Panc1 (cell line): ENCODE measurements around the gene UBAC1. TPM values are rescaled to one million over a fixed set of nuclear protein-coding genes. Genes with fewer than 3 reads are reported as not detected.

Experiments
- ATAC-seq: fragments of 200-7000 bp; cut with Tn5 transposase; 2 replicates; pipeline ENCODE4 v1.9.1; 2020; ENCODE audit warnings: mild to moderate bottlenecking, moderate library complexity
- BruUV-seq: library from RNA; stranded (reverse); fragments of 400-500 nt; replicated peaks from 2 replicates; lab custom pipeline; 2021; lab: Mats Ljungman, UMichigan
- CTCF ChIA-PET: fragments of 300-600 bp; sonication (Branson Sonifier 250); formaldehyde crosslinking; loops from one replicate; lab custom pipeline; 2022; ENCODE audit warnings: antibody characterized with exemption; lab: Charles Lee
- POLR2A ChIA-PET: fragments of 300-600 bp; sonication (Branson Sonifier 250); formaldehyde crosslinking; loops from one replicate; lab custom pipeline; 2022; ENCODE audit warnings: antibody characterized with exemption; lab: Charles Lee
- DNase-seq: peaks from one replicate; pipeline ENCODE4 v3.0.0-alpha.2; 2010; ENCODE audit warnings: low read depth, low spot score
- H3K27ac ChIP-seq: 2 replicates; pipeline ENCODE4 v1.5.1; 2011; ENCODE audit warnings: mild to moderate bottlenecking, low read length, inconsistent platforms
- H3K27me3 ChIP-seq: fragments of 200-500 bp; sonication (Bioruptor generic); 2 replicates; pipeline ENCODE4 v1.6.0; 2014; ENCODE audit warnings: low read length, inconsistent platforms; ENCODE audit not compliant: control insufficient read depth, insufficient read depth
- H3K36me3 ChIP-seq: fragments of 200-500 bp; sonication (Bioruptor generic); 2 replicates; pipeline ENCODE4 v1.5.1; 2014; ENCODE audit warnings: inconsistent platforms, mild to moderate bottlenecking, low read length, moderate library complexity; ENCODE audit not compliant: control insufficient read depth, insufficient read depth
- H3K4me1 ChIP-seq: 2 replicates; pipeline ENCODE4 v1.5.1; 2011; ENCODE audit warnings: inconsistent platforms, mild to moderate bottlenecking, low read length, moderate library complexity; ENCODE audit not compliant: control insufficient read depth, insufficient read depth
- H3K4me3 ChIP-seq, 2 experiments: 2 replicates each; pipeline ENCODE4 v1.5.1; 2011 to 2012; ENCODE audit warnings: low read depth in 2 of 2, low read length in 2 of 2, mild to moderate bottlenecking in 2 of 2, inconsistent platforms in 1 of 2, moderate library complexity in 1 of 2
- H3K9me3 ChIP-seq: fragments of 200-500 bp; sonication (Bioruptor generic); 2 replicates; pipeline ENCODE4 v1.5.1; 2014; ENCODE audit warnings: low read depth, mild to moderate bottlenecking, inconsistent platforms, low read length, moderate library complexity; ENCODE audit not compliant: control insufficient read depth, insufficient read depth
- CTCF ChIP-seq: fragments of 450-650 bp; IDR thresholded peaks from 2 replicates; pipeline ENCODE4 v1.5.1; 2017; ENCODE audit warnings: mild to moderate bottlenecking
- POLR2AphosphoS5 ChIP-seq: IDR thresholded peaks from 2 replicates; pipeline ENCODE4 v1.6.1; 2012; ENCODE audit warnings: mild to moderate bottlenecking, low read depth, low read length, moderate library complexity
- SIN3A ChIP-seq: IDR thresholded peaks from 2 replicates; pipeline ENCODE4 v1.6.1; 2012; ENCODE audit warnings: low read depth, mild to moderate bottlenecking, low read length, moderate library complexity, borderline replicate concordance; ENCODE audit not compliant: insufficient read depth
- TCF7L2 ChIP-seq: IDR thresholded peaks from 2 replicates; pipeline ENCODE4 v1.6.1; 2011; ENCODE audit warnings: mild to moderate bottlenecking, low read depth, low read length, inconsistent platforms
- in situ Hi-C: cut with HindIII; loops from 2 replicates; pipeline ENCODE4 v1.10.0; 2016; ENCODE audit warnings: low sequenced_read_pairs, low pct_unique_long_range_greater_than_20kb
- intact Hi-C: fragments of 100-400 bp; cut with micrococcal nuclease; formaldehyde crosslinking; loops from one replicate; pipeline ENCODE4 v1.10.0; 2022; ENCODE audit not compliant: unreplicated experiment
- total RNA-seq: library from RNA; stranded (reverse); gene quantifications from one replicate; pipeline ENCODE4 v1.2.1, GENCODE V29; 2021; ENCODE audit not compliant: unreplicated experiment
- TF ChIP-seq, protein P1 (sequence below), 2 experiments: IDR thresholded peaks; 2 replicates each; pipeline ENCODE4 v1.6.1; 2011 to 2012; ENCODE audit warnings: low read depth in 2 of 2, control low read depth in 1 of 2, low read length in 1 of 2, mild to moderate bottlenecking in 1 of 2, moderate library complexity in 1 of 2; ENCODE audit not compliant: insufficient read depth in 1 of 2

The UBAC1 gene
- total RNA-seq, 1 experiment from 2014 or later, result 38.0 TPM

GRCh38 chr9:136004712-136005111 is 43.5 kb upstream of the UBAC1 start:
- no peaks in the 10 kb centered on the region for H3K36me3 ChIP-seq
- CTCF ChIA-PET, result no interaction called here

DNA sequence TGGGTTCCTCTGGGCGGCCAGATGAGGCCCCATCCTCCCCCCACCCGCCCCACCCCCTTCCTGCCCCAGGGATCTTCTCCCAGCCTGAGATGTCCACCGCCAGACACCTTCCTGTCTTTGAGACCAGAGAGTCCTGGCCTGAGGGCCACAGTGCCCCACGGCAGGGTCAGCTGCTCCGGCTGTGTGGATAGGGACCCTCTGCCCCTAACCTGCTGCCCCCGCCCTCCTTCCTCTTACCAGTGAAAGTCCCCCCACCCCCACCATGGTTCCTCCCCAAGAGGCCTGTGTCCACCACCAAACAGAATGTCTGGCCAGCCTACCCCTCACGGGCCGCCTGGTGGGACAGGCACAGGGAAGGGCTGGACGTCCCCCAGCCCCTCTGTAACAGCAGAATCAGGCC is 43.0 kb upstream of the UBAC1 start:
- H3K4me1 ChIP-seq, result peaks cover 28% of the 10 kb centered on the region
- no peak for ATAC-seq
- intact Hi-C loops, result no loop called here
- no peaks in the 10 kb centered on the region for H3K9me3 ChIP-seq
- ChIA-PET CTCF (no interaction called here), POLR2A (no interaction called here)
- no peaks in the 10 kb centered on the region for H3K27me3 ChIP-seq
- no peak for DNase-seq
- no peak for TF ChIP-seq SIN3A
- no peak for TF ChIP-seq POLR2AphosphoS5
- TF ChIP-seq TCF7L2, result no peak
- TF ChIP-seq CTCF, result no peak
- TF ChIP-seq, protein P1, sequence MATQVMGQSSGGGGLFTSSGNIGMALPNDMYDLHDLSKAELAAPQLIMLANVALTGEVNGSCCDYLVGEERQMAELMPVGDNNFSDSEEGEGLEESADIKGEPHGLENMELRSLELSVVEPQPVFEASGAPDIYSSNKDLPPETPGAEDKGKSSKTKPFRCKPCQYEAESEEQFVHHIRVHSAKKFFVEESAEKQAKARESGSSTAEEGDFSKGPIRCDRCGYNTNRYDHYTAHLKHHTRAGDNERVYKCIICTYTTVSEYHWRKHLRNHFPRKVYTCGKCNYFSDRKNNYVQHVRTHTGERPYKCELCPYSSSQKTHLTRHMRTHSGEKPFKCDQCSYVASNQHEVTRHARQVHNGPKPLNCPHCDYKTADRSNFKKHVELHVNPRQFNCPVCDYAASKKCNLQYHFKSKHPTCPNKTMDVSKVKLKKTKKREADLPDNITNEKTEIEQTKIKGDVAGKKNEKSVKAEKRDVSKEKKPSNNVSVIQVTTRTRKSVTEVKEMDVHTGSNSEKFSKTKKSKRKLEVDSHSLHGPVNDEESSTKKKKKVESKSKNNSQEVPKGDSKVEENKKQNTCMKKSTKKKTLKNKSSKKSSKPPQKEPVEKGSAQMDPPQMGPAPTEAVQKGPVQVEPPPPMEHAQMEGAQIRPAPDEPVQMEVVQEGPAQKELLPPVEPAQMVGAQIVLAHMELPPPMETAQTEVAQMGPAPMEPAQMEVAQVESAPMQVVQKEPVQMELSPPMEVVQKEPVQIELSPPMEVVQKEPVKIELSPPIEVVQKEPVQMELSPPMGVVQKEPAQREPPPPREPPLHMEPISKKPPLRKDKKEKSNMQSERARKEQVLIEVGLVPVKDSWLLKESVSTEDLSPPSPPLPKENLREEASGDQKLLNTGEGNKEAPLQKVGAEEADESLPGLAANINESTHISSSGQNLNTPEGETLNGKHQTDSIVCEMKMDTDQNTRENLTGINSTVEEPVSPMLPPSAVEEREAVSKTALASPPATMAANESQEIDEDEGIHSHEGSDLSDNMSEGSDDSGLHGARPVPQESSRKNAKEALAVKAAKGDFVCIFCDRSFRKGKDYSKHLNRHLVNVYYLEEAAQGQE (IDR thresholded peaks at IDR 0.05; ENCODE audit: insufficient read depth in 1 of 2, low read depth in 2 of 2, low read length in 1 of 2), result no peak
- H3K4me3 ChIP-seq, result no peak overlapping the region
- BruUV-seq, result no TSS peak
- no peaks in the 10 kb centered on the region for H3K36me3 ChIP-seq
- H3K27ac ChIP-seq, result no peak overlapping the region
- in situ Hi-C loops, result no loop called here

More at GRCh38 chr9:136004712-136005111, 43.5 kb upstream of the UBAC1 start:
- intact Hi-C loops (no loop called here), in situ Hi-C loops (no loop called here)
- POLR2A ChIA-PET, result no interaction called here
- Histone ChIP-seq H3K27ac (no peak overlapping the region), H3K4me3 (no peak overlapping the region), H3K9me3 (no peaks in the 10 kb centered on the region), H3K4me1 (peaks cover 28% of the 10 kb centered on the region), H3K27me3 (no peaks in the 10 kb centered on the region)
- TF ChIP-seq POLR2AphosphoS5 (no peak), SIN3A (no peak), TCF7L2 (no peak), CTCF (no peak)
- TF ChIP-seq, protein P1 (IDR thresholded peaks at IDR 0.05; ENCODE audit: insufficient read depth in 1 of 2, low read depth in 2 of 2, low read length in 1 of 2), result no peak
- no peak for DNase-seq
- BruUV-seq, result no TSS peak
- no peak for ATAC-seq
